ENCODE data around the gene ATP2A2. TPM values are rescaled to one million over a fixed set of nuclear protein-coding genes. Genes with fewer than 3 reads are reported as not detected.

The ATP2A2 gene
- total and polyA plus RNA-seq, 2 of the 8 experiments (the other 6 are each of a cell fraction or from before 2014, with no cell fraction given) = 86.1 to 271 TPM

DNA sequence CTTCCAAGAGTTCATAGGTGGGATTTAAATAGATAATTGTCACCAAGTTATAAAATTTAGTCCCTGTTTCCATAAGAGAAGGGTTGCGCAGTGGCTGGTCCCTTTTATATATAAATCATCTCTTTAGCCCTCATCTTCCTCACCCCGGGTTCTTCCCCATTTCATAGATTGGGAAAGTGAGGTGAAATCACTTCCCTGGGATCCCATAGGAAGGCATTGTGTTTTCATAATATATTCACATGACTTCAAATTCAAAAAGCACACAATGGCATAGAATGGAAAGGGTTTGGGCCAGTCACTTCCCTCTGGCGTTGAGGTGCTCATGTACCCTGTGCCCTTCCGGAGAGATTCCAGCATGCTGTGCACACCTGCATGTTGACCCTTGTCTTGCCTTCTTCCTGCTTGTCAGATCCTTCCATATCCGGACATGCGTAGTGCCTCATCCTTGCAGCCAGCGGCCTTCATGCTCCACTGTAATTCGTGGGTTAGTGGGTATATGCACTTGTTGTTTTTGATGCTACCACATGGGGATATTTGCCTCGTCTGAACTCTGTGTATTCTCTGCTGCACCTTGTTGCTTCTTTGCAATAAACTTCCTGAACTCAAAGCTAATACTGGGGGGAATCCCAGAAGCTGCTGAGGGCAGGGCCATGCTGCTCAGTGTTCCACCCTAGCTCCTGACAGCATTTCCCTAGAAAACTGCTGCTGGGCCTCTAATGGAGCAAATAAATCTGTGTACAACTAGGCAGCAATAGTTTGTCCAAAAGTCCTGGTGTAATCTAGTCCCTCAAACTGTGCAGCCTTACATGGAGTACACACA, 62.9 kb downstream of the ATP2A2 start (continued):
- TF ChIP-seq RFX5 (IDR thresholded peaks at IDR 0.05; ENCODE audit: borderline replicate concordance, low read depth, low read length) (no peak), POLR2A (IDR thresholded peaks at IDR 0.05; ENCODE audit: control extremely low read depth in 1 of 2, low read depth in 2 of 2, low read length in 2 of 2) (no peak), ASH2L (IDR thresholded peaks at IDR 0.05; ENCODE audit: low read length) (no peak)
